Right renal pelvis (tissue), 4 donors: ENCODE results near the gene RNPS1. TPM values are rescaled to one million over a fixed set of nuclear protein-coding genes. Genes with fewer than 3 reads are reported as not detected.
"Not testable (repeated sequence)": the region's sequence is repeated elsewhere in the genome, so short reads cannot be mapped to it uniquely, and the experiment has no call there.

Source experiments
- DNase-seq, 4 donors: peaks; one replicate each; pipeline ENCODE4 v3.0.0-alpha.2; 2013; ENCODE audit warnings: low read depth in 4 of 4, low spot score in 3 of 4, missing footprints in 1 of 4
- polyA plus RNA-seq, 4 donors: library from polyadenylated mRNA; unstranded; fragments of 120-200 nt; gene quantifications; one replicate each; pipeline ENCODE4 v1.2.1, GENCODE V29; 2013; ENCODE audit not compliant: insufficient read length in 4 of 4

RNPS1 gene
- polyA plus RNA-seq, 4 donors, result 184 to 221 (median 195) TPM

DNA sequence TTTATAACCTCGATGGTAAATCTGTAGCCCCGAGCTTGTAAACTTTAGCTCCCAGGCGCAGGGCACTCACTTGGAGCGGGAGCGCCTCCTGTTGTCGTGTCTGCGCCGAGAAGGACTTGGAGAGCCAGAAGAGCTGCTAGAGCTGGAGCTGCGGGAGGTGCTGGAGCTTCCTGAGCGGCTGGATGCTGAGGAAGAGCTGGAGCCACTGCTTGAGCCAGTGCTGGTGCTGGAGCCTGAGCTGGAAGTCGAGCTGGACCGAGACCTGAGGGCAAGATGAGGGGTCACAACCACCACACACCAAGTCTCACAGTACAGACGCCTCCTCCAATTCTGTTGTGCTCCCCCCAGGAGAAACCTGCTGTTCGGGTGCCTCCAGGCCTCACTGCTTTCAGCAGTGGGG lies 4.9 kb downstream of the RNPS1 start:
- DNase-seq, result not testable (repeated sequence)

DNA sequence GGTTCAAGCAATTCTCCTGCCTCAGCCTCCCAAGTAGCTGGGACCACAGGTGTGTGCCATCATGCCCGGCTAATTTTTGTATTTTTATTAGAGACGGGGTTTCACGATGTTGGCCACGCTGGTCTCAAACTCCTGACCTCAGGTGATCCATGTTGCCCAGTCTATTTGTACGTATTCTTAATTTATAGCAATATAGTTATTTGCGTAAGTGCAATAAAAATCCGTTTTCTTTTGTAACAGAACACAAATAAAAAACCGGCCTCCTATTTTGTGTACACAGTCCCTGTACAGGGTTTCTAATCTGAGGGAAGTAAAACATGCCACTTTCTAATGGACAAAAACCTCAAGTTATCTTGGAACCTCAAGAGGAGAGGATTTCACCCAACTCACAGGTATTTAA lies 7.7 kb downstream of the RNPS1 start:
- DNase-seq, result no peak

DNA sequence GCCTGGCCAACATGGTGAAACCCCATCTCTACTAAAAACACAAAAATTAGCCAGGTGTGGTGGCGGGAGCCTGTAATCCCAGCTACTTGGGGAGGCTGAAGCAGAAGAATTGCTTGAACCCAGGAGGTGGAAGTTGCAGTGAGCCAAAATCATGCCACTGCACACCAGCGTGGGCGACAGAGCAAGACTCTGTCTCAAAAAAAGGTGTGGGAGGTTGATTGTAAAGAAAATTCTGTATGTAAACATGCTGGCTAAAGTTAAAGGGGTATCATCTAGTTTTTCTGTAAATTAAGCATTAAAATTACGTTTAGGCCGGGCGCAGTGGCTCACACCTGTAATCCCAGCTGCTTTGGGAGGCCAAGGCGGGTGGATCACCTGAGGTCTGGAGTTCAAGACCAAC lies 9.4 kb downstream of the RNPS1 start:
- not testable (repeated sequence) for DNase-seq

DNA sequence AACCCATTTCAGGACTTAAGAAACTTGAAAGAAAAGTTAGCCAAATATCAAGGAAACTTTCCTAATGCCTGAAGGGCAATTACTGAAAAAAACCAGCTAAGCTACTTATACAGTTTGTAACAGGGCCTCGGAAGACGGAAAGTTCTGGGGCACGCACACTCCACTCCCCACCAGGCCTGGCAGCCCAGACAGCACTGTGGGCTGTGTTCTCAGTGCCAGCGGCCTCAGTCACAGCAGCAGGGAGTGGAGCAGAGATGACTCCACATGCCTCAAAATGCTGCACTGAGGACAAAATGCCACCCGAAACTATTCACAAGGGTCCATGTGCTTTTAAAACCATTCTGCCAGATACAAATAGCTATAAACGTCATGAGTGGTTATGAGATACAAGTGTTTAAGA lies 10.2 kb downstream of the RNPS1 start:
- DNase-seq, result no peak

DNA sequence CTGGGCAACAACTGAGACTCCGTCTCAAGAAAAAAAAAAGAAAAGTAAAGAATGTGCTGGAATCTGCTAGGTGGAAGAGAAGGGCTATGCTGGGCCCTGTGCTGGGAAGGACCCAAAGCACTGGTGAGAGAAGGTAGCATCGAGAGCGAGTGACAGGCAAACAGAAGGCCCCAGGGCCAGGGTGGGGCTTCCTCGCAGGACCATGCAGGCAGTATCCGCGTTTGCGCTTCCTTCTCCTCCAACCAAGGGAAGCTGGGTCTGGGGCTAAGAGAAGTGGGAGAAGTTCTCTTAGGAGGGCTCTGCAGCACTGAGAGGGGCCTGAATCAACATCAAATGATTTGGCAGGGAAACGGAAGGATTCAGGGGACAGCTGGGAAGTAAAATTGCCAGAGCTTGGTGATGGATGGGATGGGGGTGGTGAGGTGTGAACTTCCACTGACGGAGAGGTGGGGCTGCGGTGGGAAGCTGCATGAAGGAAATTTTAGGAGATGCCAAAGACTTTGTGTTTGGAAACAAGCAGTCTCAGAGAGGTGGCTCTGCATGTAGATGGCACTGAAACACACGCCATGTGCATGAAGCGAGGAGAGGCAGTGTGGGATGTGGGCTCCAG lies 11.3 kb downstream of the RNPS1 start:
- no peak for DNase-seq

DNA sequence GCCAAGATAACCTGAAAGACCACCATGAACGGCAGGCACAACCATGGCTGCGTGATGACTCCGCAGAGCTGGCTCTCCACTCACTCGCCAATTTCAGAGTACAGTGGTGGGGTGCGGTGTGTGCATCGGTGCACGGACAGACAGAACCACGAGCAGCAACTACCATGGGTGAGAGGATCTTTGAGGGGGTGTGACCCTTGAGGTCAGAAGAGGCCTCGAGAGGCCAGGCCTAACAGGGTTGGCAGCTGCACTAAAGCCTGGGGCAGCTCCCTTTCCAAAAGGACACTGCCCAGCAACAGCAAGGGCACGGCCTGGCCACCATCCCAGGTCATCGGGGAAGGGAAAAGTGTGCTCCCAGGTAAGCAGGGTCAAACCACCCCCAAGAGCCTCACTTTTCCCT lies 14.6 kb downstream of the RNPS1 start:
- no peak for DNase-seq

DNA sequence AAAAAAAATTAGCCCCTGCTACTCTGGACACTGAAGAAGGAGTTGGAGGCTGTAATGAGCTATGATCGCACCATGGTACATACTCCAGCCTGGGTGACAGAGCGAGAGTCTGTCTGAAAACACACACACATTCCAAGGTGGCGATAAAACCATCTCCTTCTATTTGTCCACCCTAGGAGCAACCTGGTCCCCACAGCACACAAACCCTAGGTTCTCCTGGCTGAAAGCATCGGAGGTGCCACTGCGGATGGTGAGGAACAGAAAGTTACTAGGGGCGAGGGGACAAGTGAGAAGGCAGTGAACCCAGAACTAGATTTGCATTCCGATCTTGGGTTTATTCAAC lies 15.1 kb downstream of the RNPS1 start:
- DNase-seq, result no peak

DNA sequence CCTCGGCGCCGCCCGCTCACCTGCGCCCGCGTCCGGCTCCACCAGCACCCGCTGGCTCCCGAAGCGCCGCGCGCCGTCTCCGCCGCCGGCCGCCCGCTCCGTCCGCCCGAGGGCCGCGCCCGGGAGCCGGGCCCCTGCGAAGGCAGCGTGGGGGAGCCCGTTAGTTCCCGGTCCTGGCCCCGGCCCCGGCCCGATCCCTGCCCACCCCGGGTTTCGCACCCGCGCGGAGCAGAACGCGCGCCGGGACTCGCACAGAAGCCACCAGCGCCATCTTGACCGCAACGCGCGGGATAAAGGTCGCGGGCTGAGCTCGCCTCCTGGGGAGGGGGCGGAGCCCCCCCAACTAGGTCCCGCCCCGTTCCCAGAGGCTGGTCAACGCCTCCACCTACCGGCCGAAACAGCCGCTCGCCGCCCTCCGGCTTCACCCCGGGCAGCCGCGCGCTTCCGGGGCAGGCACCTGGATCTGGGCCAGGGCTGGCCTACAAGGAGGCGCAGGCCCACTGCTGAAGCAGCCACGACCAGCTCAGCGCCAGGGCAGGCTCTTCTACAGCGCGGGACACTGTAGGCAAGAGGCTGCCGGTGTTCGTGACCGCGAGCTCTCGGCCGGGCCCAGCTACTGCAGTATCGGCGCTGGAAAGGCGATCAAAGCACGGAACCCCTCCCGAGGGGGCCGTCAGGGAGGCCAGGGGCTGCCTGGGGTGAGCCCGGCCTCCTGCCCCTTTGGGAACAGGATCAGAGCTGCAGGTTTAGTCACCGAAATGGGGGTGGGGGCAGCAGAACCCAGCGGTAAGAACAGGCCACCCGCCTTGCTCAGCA lies 16.4 kb downstream of the RNPS1 start, which contains the start of gene ECI1:
TSS of gene ECI1 (minus strand) at position 292 of the 816 bp plus-strand sequence. CDS start at position 271, 21 bp downstream.
- DNase-seq, result peak; percentile 83 to 84 (median 83)

DNA sequence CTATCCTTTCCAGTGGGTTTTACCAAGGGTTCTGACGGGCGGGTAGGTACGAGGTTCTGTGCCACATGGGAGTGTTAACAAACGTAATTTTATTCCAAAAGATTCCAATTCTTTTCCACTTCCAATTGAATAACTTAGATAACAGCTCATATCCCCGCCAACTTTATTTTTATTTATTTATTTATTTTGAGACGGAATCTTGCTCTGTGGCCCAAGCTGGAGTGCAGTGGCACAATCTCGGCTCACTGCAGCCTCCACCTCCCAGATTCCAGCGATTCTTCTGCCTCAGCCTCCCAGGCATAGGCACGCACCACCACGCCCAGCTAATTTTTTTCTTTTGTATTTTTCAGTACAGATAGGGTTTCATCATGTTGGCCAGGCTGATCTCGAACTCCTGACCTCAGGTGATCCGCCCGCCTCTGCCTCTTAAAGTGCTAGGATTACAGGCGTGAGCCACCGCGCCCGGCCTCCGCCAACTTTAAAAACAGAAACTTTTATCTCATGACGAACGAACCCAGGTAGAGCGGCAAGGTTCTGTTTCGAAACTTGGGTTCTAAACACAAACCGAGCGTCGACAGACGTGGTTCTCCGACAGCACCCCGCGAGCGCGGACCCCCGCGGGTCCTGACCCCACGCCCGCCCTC lies 17.2 kb downstream of the RNPS1 start:
- DNase-seq, result no peak

DNA sequence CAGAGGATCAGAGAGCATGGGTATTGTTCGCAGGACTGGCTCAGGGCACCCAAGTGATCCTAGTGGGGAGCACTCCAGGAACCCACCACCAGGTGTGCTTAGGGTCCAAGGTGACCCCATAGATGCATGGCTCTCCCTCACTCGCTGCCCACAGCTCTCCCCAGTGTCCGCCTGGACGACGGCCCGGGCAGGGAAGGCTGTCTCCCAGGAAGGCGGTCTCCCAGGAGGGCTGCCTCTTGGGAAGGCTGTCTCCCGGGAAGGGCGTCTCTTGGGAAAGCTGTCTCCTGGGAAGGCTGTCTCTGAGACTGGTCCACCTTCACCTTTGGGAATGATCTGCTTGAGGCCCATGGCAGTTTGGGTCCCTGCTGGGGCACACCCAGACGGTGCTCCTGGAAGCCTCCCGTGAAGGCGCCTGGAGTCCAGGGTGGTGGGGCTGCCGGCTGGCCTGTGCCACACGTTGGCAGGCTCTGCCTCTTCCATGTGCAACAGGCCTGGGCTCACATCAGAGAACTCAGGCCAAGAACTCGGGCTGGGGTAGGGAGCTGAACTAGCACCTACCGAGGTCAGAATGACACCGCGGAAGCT lies 21.5 kb downstream of the RNPS1 start:
- DNase-seq, result no peak

DNA sequence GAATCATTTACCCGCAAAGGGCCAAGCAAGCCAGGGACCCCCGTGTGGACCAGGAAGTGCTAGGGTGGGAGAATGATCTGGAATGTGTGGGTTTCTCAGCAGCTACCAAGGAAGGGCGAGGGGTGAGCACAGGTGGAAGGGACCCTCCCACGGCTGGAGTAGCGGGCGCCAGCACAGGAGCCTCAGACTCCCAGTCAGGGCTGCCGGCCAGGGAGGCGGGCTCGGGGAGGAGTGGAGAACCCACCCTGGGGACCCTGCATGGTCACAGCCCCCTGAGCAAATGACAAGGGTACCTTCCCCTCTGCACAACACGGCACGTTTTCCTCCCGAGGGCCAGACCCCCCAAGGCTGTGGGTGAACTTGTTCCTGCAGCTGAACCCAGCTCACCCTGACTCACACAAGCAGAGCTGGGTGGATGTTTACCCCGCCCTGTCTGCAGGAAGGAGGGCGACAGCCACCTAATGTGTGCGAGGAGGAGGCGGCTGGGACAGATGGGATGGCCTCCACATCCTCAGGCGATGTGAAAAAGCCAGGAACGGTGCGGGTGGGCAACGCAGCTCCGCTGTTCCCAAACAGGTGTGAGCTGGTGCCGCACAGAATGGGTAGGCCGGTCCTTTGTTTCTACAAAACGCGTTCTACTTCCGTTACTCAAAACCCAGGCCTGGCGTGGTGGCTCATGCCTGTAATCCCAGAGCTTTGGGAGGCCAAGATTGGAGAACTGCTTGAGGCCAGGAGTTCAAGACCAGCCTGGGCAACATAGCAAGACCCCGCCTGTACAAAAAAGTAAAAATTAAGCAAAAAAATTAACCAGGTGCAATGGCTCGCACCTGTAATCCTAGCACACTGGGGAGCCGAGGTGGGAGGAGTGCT lies 22.8 kb downstream of the RNPS1 start:
- DNase-seq, result no peak

DNA sequence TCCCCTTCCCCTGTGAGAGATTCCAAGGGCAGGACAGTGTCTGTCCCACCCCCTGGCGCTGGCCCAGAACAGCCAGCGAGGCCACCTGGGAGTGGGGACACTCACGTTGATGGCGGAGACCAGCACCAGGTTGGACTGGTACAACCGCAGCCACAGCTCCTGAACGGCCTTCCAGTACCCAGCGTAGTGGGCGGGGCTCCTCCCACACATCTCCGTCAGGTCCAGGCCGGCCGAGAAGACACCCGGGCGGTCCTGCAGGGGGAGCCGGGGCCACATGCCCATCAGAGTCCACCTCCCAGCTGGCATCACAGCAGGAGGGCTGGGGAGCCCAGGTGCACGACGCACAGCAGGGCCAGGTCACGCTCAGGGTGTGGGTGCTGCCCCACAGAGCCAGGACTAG lies 23.6 kb downstream of the RNPS1 start:
- DNase-seq, result no peak

DNA sequence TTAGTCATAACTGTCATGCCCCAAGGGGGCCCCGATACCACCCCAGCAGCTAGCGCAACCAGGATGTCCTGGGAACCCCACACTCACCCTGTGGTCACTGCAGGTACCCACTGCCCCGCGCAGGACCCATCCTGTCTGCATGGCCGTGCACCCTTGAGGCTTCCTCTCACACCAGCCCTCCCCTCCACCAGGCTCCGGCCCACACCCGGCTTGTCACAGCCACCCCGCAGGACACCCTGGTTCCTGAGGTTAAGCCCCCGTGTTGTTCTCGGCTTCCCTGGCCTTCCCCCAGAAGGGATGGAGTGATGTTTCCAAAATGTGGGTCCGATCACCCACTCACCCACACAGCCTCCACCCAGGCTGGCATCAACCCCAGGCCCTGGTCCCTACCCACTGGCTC lies 24.1 kb downstream of the RNPS1 start:
- DNase-seq, result no peak

DNA sequence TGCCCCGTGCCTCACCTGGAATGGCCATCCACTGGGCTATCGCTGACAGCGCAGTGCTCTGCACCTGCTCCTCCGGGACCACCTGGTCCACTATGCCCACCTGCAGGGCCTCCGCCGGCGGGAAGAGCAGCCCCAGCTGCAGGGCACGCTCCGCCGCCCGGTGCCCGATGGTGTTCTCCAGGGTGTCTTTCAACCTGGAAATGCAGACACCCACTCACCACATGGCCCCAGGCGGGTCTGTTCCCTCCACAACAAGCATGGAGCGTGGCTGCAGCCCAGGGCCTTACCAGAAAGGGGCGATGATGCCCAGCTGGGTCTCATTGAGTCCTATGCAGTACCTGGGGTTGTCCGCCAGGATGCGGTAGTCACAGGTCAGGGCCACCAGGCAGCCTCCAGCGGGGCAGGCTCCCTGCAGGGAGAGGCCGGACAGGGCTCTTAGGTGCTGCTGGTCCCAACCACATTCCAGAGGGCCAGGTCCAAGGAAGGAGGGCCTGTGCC lies 24.8 kb downstream of the RNPS1 start:
- no peak for DNase-seq

DNA sequence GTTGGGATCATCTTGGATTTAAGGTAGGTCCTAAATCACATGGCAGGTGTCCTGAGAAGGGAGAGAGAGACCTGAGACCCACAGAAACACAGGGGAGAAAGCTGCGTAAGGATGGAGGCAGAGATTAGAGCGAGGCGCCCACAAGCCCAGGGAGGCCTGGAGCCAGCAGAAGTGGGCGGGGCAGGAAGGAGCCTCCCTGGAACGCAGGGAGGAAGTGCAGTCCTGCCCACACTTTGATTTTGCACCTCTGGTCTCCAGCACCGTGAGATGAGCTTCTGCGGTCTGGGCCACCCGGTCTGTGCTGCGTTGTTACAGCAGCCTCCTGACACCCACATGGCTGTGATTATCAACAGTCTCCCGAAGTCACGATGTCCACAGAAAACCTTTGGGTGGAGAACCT lies 25.3 kb downstream of the RNPS1 start:
- DNase-seq, result no peak

DNA sequence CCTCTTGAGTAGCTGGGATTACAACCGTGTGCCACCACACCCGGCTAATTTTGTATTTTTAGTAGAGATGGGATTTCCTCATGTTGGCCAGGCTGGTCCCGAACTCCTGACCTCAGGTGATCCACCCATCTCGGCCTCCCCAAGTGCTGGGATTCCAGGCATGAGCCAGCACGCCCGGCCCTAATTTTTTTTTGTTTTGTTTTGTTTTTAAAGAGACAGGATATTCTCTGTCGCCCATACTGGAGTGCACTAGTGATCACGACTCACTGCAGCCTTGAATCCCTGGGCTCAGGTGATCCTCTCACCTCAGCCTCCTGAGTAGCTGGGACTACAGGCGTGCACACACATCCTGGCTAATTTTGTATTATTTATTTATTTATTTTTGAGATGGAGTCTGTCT lies 27.6 kb downstream of the RNPS1 start:
- DNase-seq, result not testable (repeated sequence)

DNA sequence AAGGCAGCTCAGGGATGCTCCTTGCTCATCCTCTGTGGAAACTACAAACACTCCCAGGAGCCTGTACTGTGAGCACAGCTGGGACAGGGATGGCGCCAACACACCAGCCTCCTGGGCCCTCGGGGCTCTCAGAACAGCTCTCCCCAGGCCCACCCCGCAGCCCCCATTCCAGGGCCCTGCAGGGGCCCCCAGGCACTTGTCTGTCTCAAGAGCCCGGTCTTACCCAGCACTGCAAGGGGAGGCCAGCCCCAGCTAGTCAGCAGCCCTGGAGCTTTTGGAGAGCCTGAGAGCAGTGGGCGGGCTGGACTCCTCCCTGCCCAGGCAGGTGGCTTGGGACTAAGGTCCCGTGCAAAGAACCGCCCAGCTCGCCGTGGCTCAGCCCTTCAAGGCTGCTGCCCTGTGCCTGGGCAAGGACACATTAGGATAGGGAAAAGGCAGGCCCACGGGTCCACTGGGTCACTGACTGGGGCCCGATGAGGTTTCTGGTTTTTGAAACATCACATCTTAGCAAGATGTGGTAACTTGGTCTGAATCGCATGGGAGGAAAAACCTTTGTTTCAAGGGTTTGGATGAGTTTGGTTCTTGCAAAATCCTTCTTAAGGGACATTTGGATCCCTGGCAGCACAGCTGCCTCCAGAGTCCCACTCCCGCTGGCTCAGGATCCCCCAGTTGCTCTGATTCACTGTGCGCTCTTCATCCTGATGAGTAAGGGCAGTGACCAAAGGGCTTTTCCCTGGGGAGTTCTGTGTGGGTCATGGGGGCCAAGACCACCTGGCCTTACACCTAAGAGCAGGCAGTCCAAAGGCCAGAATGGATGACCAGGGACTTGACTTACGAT lies 28.9 kb downstream of the RNPS1 start:
- no peak for DNase-seq

DNA sequence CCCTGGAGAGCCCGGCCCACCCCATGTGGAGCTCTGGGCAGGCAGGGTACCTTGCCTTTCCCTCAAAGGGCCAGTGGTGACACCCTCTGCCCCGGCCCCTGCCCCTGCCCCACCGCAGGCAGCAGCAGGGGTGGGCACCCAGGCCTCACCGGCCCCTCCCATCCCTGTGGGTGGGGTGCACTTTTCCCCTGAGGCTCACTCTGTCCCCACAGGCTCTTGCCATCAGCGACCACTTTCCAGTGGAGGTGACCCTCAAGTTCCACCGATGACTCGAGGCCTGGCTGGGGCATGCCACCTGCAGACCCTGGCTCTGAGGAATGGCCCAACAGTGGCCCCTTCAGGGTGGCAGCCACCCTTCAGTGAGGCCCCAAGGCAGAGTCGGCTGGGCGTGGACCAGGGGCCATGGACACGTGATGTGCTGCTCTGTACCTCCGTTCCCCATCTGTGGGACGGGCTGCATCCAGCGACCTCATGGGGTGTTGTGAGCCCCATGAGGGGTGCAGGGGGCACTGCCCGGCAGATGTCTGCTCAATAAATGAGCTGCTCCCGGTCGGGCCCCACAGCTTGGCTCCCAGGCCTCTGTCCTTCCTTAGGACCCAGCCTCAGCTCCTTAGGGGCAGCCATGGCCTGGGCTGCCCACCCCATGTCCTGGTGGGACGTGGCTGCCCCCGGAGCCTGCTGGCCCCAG lies 29.6 kb downstream of the RNPS1 start:
- no peak for DNase-seq
